ES-I3 (cell line): ENCODE measurements around the gene PSAPL1.

Source experiments
- H3K36me3 ChIP-seq: 2 replicates; pipeline ENCODE4 v1.6.1; 2013; ENCODE audit warnings: mild to moderate bottlenecking, low read length, control low read depth, moderate library complexity; ENCODE audit not compliant: insufficient read depth
- H3K4me1 ChIP-seq: 2 replicates; pipeline ENCODE4 v1.6.1; 2013; ENCODE audit warnings: mild to moderate bottlenecking, control low read depth, low read length; ENCODE audit not compliant: insufficient read depth
- H3K9ac ChIP-seq: 2 replicates; pipeline ENCODE4 v1.6.1; 2013; ENCODE audit warnings: low read depth, mild to moderate bottlenecking, low read length, moderate library complexity
- H3K9me3 ChIP-seq: 2 replicates; pipeline ENCODE4 v1.6.1; 2013; ENCODE audit warnings: mild to moderate bottlenecking, low read length, moderate library complexity; ENCODE audit not compliant: control insufficient read depth, insufficient read depth

Gene PSAPL1

DNA sequence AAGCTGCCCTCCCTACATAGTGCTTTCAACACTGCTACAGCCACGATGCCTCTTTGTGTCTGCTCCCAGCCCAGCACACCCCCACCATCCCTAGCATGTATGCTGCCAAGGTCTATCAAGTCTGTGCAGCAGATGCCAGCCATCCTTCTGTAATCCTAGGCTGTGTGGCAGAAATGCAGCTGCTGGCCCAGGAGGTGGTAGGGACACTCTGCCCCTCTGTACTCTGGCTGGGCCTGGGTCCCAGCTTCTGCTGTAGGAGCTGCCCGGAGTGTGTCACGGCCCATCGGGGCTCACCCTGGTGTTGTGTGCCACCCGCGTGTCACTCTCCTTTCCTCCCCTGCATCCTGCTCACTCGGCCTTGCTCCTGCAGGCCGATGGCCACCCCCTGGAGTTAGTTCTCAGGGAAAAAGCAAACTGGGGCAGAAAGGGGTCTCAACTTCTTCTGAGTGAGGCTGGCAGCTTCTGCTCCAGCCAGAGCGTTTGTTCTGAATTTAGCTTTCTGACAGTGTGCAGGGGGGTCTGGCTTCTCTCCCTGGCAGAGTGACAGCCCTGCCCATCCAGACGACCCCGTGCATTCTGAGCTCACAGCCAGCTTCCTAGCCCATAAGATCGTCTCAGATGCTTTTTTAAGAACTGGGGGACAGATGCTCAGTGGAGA lies 22.7 kb downstream of the PSAPL1 start:
- no peak overlapping the region for H3K9ac ChIP-seq
- no peaks in the 10 kb centered on the region for H3K36me3 ChIP-seq
- no peaks in the 10 kb centered on the region for H3K9me3 ChIP-seq
- peaks cover 7% of the 10 kb centered on the region for H3K4me1 ChIP-seq

DNA sequence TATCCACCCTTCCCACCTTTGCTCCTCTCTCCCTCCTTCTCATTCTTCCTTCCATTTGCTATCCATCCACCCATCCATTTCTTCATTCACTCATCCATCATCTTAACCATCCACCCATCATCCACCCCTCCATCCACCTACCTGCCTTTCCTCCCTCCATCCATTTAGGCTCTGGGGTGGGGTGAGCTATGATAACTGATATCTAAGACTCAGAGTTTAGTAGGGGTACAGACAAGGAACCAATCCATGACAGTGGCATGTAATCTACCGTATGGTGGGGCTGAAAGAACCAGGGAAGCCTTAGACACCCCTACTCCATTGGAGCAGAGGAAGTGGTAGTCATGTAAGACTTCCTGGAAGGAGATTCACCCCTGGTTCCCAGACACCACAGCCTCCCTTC lies 23.2 kb downstream of the PSAPL1 start:
- no peaks in the 10 kb centered on the region for H3K9me3 ChIP-seq
- H3K36me3 ChIP-seq, result no peaks in the 10 kb centered on the region
- H3K9ac ChIP-seq, result no peak overlapping the region
- H3K4me1 ChIP-seq, result peaks cover 7% of the 10 kb centered on the region

GRCh38 chr4:7410446-7410845 lies 24.3 kb downstream of the PSAPL1 start:
- Histone ChIP-seq H3K9ac (no peak overlapping the region), H3K4me1 (peaks cover 6% of the 10 kb centered on the region), H3K9me3 (no peaks in the 10 kb centered on the region), H3K36me3 (no peaks in the 10 kb centered on the region)

DNA sequence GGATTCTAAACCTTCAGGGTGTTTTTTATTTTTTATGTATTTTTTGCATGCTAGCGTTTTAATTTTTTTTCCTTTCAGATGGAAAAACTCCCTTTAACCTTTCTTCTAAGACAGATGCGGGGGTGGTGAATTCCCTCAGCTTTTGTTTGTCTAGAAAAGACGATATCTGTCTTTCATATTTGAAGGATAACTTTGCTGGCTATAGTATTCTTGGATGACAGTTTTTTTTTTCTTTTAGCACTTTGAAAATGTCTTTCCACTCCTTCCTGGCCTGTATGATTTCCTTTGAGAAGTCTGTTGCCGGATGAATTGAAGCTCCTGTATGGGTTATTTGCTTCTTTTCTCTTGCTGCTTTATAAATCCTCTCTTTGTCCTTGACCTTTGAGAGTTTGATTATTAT lies 26.6 kb downstream of the PSAPL1 start:
- H3K4me1 ChIP-seq, result no peaks in the 10 kb centered on the region
- H3K36me3 ChIP-seq, result no peaks in the 10 kb centered on the region
- no peak overlapping the region for H3K9ac ChIP-seq
- H3K9me3 ChIP-seq, result no peaks in the 10 kb centered on the region

GRCh38 chr4:7403001-7403400 lies 31.7 kb downstream of the PSAPL1 start:
- Histone ChIP-seq H3K9me3 (no peaks in the 10 kb centered on the region), H3K9ac (no peak overlapping the region), H3K4me1 (no peaks in the 10 kb centered on the region)

GRCh38 chr4:7402526-7402925 lies 32.2 kb downstream of the PSAPL1 start:
- H3K36me3 ChIP-seq, result no peaks in the 10 kb centered on the region

More at GRCh38 chr4:7403001-7403400, 31.7 kb downstream of the PSAPL1 start:
- no peaks in the 10 kb centered on the region for H3K36me3 ChIP-seq

GRCh38 chr4:7400671-7401298 lies 33.9 kb downstream of the PSAPL1 start:
- H3K4me1 ChIP-seq, result no peaks in the 10 kb centered on the region
- H3K9me3 ChIP-seq, result no peaks in the 10 kb centered on the region
- H3K9ac ChIP-seq, result no peak overlapping the region
- H3K36me3 ChIP-seq, result no peaks in the 10 kb centered on the region

More at GRCh38 chr4:7402526-7402925, 32.2 kb downstream of the PSAPL1 start:
- Histone ChIP-seq H3K9ac (no peak overlapping the region), H3K4me1 (no peaks in the 10 kb centered on the region), H3K9me3 (no peaks in the 10 kb centered on the region)

DNA sequence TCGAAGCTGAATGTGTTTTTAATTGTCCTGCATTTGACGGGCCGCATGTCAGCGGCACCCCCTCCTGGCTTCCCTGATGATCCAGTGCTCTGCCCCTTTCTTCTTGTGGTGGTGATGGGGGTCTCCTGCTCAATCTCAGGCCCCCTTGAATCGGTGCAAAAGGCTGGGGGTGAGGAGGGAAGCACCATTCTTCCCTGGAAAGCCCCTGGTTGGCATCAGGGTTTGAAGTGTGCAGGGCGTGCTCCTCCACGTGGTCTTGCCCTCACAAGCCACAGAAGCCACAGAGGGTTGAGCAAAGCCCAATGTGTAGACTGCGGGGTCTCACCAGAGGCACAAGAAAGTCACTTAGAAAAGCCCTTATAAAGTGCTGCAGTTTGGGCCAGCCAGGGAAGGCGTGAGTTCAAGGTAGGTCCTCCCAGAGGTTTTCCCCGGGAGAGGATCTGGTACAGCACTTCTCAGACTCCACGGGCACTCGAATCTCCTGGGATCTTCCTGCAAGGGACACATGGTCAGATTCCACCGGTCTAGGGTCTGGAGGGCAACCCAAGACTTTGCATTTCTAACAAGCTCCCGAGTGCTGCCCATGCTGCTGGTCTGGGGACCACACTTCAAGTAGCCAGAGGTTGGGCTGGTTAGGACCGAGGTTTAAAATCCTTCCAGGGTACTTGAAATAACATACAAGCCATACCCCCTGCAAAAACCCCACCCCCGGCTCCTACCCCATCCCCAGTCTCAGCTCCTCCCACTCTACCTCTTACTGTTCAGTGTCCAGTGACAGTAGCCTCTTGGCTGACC lies 35.1 kb downstream of the PSAPL1 start:
- H3K36me3 ChIP-seq, result no peaks in the 10 kb centered on the region
- H3K9ac ChIP-seq, result no peak overlapping the region
- H3K4me1 ChIP-seq, result no peaks in the 10 kb centered on the region
- H3K9me3 ChIP-seq, result no peaks in the 10 kb centered on the region

GRCh38 chr4:7398788-7399439 lies 35.8 kb downstream of the PSAPL1 start:
- Histone ChIP-seq H3K36me3 (no peaks in the 10 kb centered on the region), H3K9ac (no peak overlapping the region), H3K4me1 (no peaks in the 10 kb centered on the region), H3K9me3 (no peaks in the 10 kb centered on the region)

DNA sequence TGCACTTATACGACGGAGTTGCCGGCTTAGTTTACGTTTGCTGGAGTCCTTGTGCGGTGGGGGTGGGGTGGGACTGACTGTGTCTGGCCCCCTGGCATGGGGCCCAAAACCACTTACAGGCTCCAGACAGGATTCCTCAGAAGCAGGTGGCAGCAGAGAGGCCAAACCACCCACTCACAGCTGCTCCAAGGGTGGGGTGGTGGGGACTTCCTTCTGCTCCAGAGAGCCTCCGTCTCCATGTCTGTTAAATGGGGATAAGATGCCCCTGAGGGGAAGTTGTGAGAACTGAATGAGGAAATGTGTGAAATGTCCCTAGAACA lies 36.7 kb downstream of the PSAPL1 start:
- H3K9ac ChIP-seq, result no peak overlapping the region
- H3K9me3 ChIP-seq, result no peaks in the 10 kb centered on the region
- no peaks in the 10 kb centered on the region for H3K36me3 ChIP-seq
- no peaks in the 10 kb centered on the region; the same call in 1 of the 2 replicates for H3K4me1 ChIP-seq

GRCh38 chr4:7397206-7398103 lies 37.3 kb downstream of the PSAPL1 start:
- no peaks in the 10 kb centered on the region; the same call in 1 of the 2 replicates for H3K4me1 ChIP-seq
- no peaks in the 10 kb centered on the region for H3K36me3 ChIP-seq
- no peak overlapping the region for H3K9ac ChIP-seq
- H3K9me3 ChIP-seq, result no peaks in the 10 kb centered on the region

DNA sequence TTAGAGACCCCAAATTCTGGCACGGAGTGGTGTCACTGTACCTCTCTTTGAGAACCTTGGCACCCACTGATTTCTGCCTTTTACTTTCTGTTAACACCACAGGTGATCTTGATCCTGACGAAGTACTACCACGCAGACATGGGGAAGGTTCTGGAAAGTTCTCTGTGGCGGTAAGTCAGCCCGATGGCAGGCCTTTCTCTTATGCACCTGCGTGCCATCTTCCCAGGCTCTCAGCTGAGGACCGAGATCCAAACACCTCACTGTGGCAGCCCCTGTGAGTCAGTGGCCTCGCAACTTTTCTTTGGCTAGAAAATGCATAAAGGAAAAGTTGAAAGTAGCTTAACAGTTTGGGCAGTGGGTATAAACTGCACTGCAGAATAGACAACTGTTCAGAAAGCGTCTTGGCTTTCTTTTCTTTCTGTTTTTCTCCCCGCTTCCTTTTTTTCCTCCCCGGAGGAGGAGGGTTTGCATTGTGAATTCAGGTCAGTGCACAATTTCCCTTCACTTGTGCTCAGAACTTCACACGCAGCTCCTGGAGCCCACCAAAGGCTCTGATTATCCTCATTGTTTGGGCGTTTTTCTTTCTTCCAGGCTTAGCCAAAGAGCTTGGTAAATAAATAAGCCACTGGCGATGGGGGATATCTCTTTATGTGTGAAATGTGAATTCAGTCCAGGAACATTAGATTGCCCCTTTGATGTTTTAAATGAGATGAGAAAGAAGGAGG lies 38.4 kb downstream of the PSAPL1 start:
- no peaks in the 10 kb centered on the region for H3K36me3 ChIP-seq
- no peak overlapping the region for H3K9ac ChIP-seq
- no peaks in the 10 kb centered on the region for H3K9me3 ChIP-seq
- H3K4me1 ChIP-seq, result no peaks in the 10 kb centered on the region; the same call in 1 of the 2 replicates

GRCh38 chr4:7395645-7396044 lies 39.1 kb downstream of the PSAPL1 start:
- H3K9me3 ChIP-seq, result no peaks in the 10 kb centered on the region
- H3K4me1 ChIP-seq, result no peaks in the 10 kb centered on the region; the same call in 1 of the 2 replicates
- no peak overlapping the region for H3K9ac ChIP-seq
- H3K36me3 ChIP-seq, result no peaks in the 10 kb centered on the region
